H1 (cell line): Measurements from ENCODE around the gene AFF1. TPM values are rescaled to one million over a fixed set of nuclear protein-coding genes. Genes with fewer than 3 reads are reported as not detected.

Source experiments
- ASH2L ChIP-seq: fragments of 200-600, 300-600 bp; sonication (generic); IDR thresholded peaks from one replicate; pipeline ENCODE4 v1.7.1; 2017; ENCODE audit warnings: low read length
- ATF2 ChIP-seq: IDR thresholded peaks from 2 replicates; pipeline ENCODE4 v1.6.1; 2012; ENCODE audit warnings: low read length, inconsistent platforms
- BCL11A ChIP-seq, 2 experiments: IDR thresholded peaks; one replicate each; pipeline ENCODE4 v1.6.1; 2011; ENCODE audit warnings: low read depth in 2 of 2, low read length in 2 of 2, mild to moderate bottlenecking in 2 of 2
- CTBP2 ChIP-seq: IDR thresholded peaks from 2 replicates; pipeline ENCODE4 v1.7.0; 2011; ENCODE audit warnings: borderline replicate concordance, mild to moderate bottlenecking, moderate library complexity, mixed read lengths, low read length; ENCODE audit not compliant: insufficient read depth, insufficient read length
- GTF2F1 ChIP-seq: IDR thresholded peaks from 2 replicates; pipeline ENCODE4 v1.6.1; 2012; ENCODE audit warnings: low read depth, low read length, improper control_type of control experiment, borderline replicate concordance
- HDAC2 ChIP-seq, 2 experiments: fragments of 300-600 bp in 1 of 2; sonication (generic) in 1 of 2; IDR thresholded peaks; 2 replicates each; pipeline ENCODE4 v1.6.1; 2011 to 2012; ENCODE audit warnings: low read depth in 2 of 2, low read length in 2 of 2, mild to moderate bottlenecking in 2 of 2, moderate library complexity in 2 of 2, borderline replicate concordance in 1 of 2, inconsistent platforms in 1 of 2
- JUND ChIP-seq: IDR thresholded peaks from 2 replicates; pipeline ENCODE4 v1.6.1; 2011; ENCODE audit warnings: mild to moderate bottlenecking, improper control_type of control experiment, low read length
- RBBP5 ChIP-seq: IDR thresholded peaks from 2 replicates; pipeline ENCODE4 v1.7.1; 2012; ENCODE audit warnings: low read depth, mild to moderate bottlenecking, inconsistent platforms, low read length, moderate library complexity, borderline replicate concordance
- SP4 ChIP-seq: IDR thresholded peaks from 2 replicates; pipeline ENCODE4 v1.6.1; 2012; ENCODE audit warnings: low read length, inconsistent platforms
- SRF ChIP-seq: IDR thresholded peaks from 2 replicates; pipeline ENCODE4 v1.6.1; 2011; ENCODE audit warnings: mild to moderate bottlenecking, low read depth, low read length, moderate library complexity
- polyA plus RNA-seq, 7 experiments: library from polyadenylated mRNA; depleted of rRNA in 3 of 7; stranded (reverse) in 5 of 7; unstranded in 2 of 7; fragments of >200 nt in 5 of 7; fragments of 200-250 nt in 2 of 7; gene quantifications; 1 replicate in 5 of 7; 2 replicates in 1 of 7; 4 replicates in 1 of 7; pipeline versions ENCODE4 v1.2.1 to v1.2.3, GENCODE V29; 2011 to 2013; ENCODE audit warnings: missing spikeins in 2 of 7, mixed read lengths in 2 of 7
- total RNA-seq: library from RNA; stranded (reverse); fragmentation: NEBNext Ultra II Directional; extraction: Animal tissue kit (Norgen Biotek cat#: 25700); gene quantifications from 2 replicates; pipeline ENCODE4 v1.2.1, GENCODE V29; 2021
- TF ChIP-seq, protein P1 (sequence below): IDR thresholded peaks from 2 replicates; pipeline ENCODE4 v1.6.1; 2012; ENCODE audit warnings: inconsistent platforms

The AFF1 gene
- total and polyA plus RNA-seq, 2 of the 8 experiments (the other 6 are each of a cell fraction or from before 2014, with no cell fraction given), result 14.8 to 85.5 TPM

GRCh38 chr4:86891762-86892635 is 42.8 kb upstream of the AFF1 start, which contains the start of gene C4orf36 (continued):
- TF ChIP-seq CTBP2 (no peak), RBBP5 (peak; percentile 96; the same call in 1 of the 2 replicates), GTF2F1 (no peak), ATF2 (0 out of 2 replicates have a peak, but pooled peaks have one; percentile 11), ASH2L (peak; percentile 92), SP4 (no peak), HDAC2 (IDR thresholded peaks at IDR 0.05; ENCODE audit: borderline replicate concordance in 1 of 2, low read depth in 2 of 2, low read length in 2 of 2) (0 out of 4 replicates have a peak, but pooled peaks of 1 of the 2 experiments have one; percentile 35), BCL11A (IDR thresholded peaks at IDR 0.05; ENCODE audit: low read depth in 2 of 2, low read length in 2 of 2) (no peak), SRF (no peak), JUND (no peak)
- TF ChIP-seq, protein P1, sequence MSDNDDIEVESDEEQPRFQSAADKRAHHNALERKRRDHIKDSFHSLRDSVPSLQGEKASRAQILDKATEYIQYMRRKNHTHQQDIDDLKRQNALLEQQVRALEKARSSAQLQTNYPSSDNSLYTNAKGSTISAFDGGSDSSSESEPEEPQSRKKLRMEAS, result peak; percentile 95
